HepG2 (cell line): Measurements from ENCODE around the gene KATNA1. TPM values are rescaled to one million over a fixed set of nuclear protein-coding genes. Genes with fewer than 3 reads are reported as not detected.
A peak's percentile ranks its signal among the peaks of the same experiment; 100 is the strongest.

Experiments
- DMTF1 ChIP-seq: sonication (generic); formaldehyde crosslinking; IDR thresholded peaks from 2 replicates; pipeline ENCODE4 v1.4.0; 2020; ENCODE audit warnings: mild to moderate bottlenecking, missing genetic modification reagents
- FOXM1 ChIP-seq: sonication (generic); formaldehyde crosslinking; IDR thresholded peaks from 2 replicates; pipeline ENCODE4 v1.5.0; 2020; ENCODE audit warnings: missing genetic modification reagents
- GPN1 ChIP-seq: sonication (generic); formaldehyde crosslinking; IDR thresholded peaks from 2 replicates; pipeline ENCODE4 v1.5.1; 2020; ENCODE audit warnings: missing genetic modification reagents, borderline replicate concordance
- KLF13 ChIP-seq: sonication (generic); formaldehyde crosslinking; IDR thresholded peaks from 2 replicates; pipeline ENCODE4 v1.4.0; 2020; ENCODE audit warnings: mild to moderate bottlenecking, missing genetic modification reagents
- PRDM4 ChIP-seq: sonication (generic); formaldehyde crosslinking; IDR thresholded peaks from 2 replicates; pipeline ENCODE4 v1.9.0; 2021; ENCODE audit warnings: missing genetic modification reagents, borderline replicate concordance
- ZBTB10 ChIP-seq: sonication (generic); formaldehyde crosslinking; IDR thresholded peaks from 2 replicates; pipeline ENCODE4 v1.4.0; 2020; ENCODE audit warnings: missing genetic modification reagents, borderline replicate concordance
- ZNF282 ChIP-seq: fragments of 450-650 bp; IDR thresholded peaks from 2 replicates; pipeline ENCODE4 v1.6.1; 2018; ENCODE audit not compliant: partially characterized antibody
- ZNF513 ChIP-seq: sonication (generic); formaldehyde crosslinking; conservative IDR thresholded peaks from 2 replicates; pipeline ENCODE4 v1.5.0; 2020; ENCODE audit warnings: missing genetic modification reagents
- ZNF792 ChIP-seq: IDR thresholded peaks from 2 replicates; pipeline ENCODE4 v1.6.1; 2016
- ZNF83 ChIP-seq: sonication (generic); formaldehyde crosslinking; IDR thresholded peaks from 2 replicates; pipeline ENCODE4 v1.4.0; 2020; ENCODE audit warnings: missing genetic modification reagents, mild to moderate bottlenecking, borderline replicate concordance
- polyA plus RNA-seq, 8 experiments: library from polyadenylated mRNA; depleted of rRNA in 3 of 8; stranded (reverse) in 7 of 8; unstranded in 1 of 8; fragments of >200 nt; fragmentation: Illumina TruSeq in 4 of 8; extraction: Trizol in 4 of 8; gene quantifications; 2 replicates each; pipeline versions ENCODE4 v1.2.1 to v1.2.3, GENCODE V29; 2011 to 2016; ENCODE audit warnings: low read depth in 4 of 8, missing spikeins in 1 of 8, mixed read lengths in 1 of 8; ENCODE audit not compliant: insufficient read depth in 1 of 8
- total RNA-seq, 5 experiments: library from RNA; depleted of rRNA; stranded (reverse); fragments of >200 nt; fragmentation: Illumina TruSeq; extraction: Trizol; gene quantifications; 2 replicates each; pipeline ENCODE4 v1.2.3, GENCODE V29; 2016; ENCODE audit warnings: low read depth in 1 of 5
- TF ChIP-seq, protein P1 (sequence below): sonication (generic); formaldehyde crosslinking; IDR thresholded peaks from 2 replicates; pipeline ENCODE4 v1.9.0; 2021; ENCODE audit warnings: missing genetic modification reagents, mild to moderate bottlenecking, borderline replicate concordance
- TF ChIP-seq, protein P2 (sequence below): sonication (generic); formaldehyde crosslinking; IDR thresholded peaks from 2 replicates; pipeline ENCODE4 v1.4.0; 2020; ENCODE audit warnings: missing genetic modification reagents, borderline replicate concordance

The KATNA1 gene
- total and polyA plus RNA-seq, 2 of the 13 experiments (the other 11 are each of a cell fraction or from before 2014, with no cell fraction given): 14.8 to 25.3 TPM

GRCh38 chr6:149648148-149649145 is at the start of gene KATNA1 (continued):
- TF ChIP-seq PRDM4 (CRISPR knock-in tag) (peak; percentile 90; the same call in 1 of the 2 replicates), GPN1 (CRISPR knock-in tag) (no peak), ZNF513 (CRISPR knock-in tag) (no peak), DMTF1 (CRISPR knock-in tag) (peak; percentile 95), ZNF282 (no peak), ZBTB10 (CRISPR knock-in tag) (peak; percentile 95), FOXM1 (CRISPR knock-in tag) (peak; percentile 92), ZNF792 (CRISPR knock-in tag) (peak; percentile 99), ZNF83 (CRISPR knock-in tag) (peak; percentile 99), KLF13 (CRISPR knock-in tag) (peak; percentile 94)
- TF ChIP-seq, protein P1, sequence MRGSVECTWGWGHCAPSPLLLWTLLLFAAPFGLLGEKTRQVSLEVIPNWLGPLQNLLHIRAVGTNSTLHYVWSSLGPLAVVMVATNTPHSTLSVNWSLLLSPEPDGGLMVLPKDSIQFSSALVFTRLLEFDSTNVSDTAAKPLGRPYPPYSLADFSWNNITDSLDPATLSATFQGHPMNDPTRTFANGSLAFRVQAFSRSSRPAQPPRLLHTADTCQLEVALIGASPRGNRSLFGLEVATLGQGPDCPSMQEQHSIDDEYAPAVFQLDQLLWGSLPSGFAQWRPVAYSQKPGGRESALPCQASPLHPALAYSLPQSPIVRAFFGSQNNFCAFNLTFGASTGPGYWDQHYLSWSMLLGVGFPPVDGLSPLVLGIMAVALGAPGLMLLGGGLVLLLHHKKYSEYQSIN (CRISPR knock-in tag): peak; percentile 86; the same call in 1 of the 2 replicates
- TF ChIP-seq, protein P2, sequence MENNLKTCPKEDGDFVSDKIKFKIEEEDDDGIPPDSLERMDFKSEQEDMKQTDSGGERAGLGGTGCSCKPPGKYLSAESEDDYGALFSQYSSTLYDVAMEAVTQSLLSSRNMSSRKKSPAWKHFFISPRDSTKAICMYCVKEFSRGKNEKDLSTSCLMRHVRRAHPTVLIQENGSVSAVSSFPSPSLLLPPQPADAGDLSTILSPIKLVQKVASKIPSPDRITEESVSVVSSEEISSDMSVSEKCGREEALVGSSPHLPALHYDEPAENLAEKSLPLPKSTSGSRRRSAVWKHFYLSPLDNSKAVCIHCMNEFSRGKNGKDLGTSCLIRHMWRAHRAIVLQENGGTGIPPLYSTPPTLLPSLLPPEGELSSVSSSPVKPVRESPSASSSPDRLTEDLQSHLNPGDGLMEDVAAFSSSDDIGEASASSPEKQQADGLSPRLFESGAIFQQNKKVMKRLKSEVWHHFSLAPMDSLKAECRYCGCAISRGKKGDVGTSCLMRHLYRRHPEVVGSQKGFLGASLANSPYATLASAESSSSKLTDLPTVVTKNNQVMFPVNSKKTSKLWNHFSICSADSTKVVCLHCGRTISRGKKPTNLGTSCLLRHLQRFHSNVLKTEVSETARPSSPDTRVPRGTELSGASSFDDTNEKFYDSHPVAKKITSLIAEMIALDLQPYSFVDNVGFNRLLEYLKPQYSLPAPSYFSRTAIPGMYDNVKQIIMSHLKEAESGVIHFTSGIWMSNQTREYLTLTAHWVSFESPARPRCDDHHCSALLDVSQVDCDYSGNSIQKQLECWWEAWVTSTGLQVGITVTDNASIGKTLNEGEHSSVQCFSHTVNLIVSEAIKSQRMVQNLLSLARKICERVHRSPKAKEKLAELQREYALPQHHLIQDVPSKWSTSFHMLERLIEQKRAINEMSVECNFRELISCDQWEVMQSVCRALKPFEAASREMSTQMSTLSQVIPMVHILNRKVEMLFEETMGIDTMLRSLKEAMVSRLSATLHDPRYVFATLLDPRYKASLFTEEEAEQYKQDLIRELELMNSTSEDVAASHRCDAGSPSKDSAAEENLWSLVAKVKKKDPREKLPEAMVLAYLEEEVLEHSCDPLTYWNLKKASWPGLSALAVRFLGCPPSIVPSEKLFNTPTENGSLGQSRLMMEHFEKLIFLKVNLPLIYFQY: peak; percentile 99
